H1 (cell line): ENCODE measurements around the gene LRRC4C.

ENCODE experiments used
- BCL11A ChIP-seq, 2 experiments: IDR thresholded peaks; one replicate each; pipeline ENCODE4 v1.6.1; 2011; ENCODE audit warnings: low read depth in 2 of 2, low read length in 2 of 2, mild to moderate bottlenecking in 2 of 2
- CTCF ChIP-seq, 3 experiments: IDR thresholded peaks; 1 replicate in 2 of 3; 2 replicates in 1 of 3; pipeline versions ENCODE4 v1.5.1 to v1.6.1; 2011; ENCODE audit warnings: low read length in 3 of 3, mild to moderate bottlenecking in 3 of 3, inconsistent platforms in 2 of 3, low read depth in 1 of 3, moderate library complexity in 1 of 3; ENCODE audit not compliant: insufficient read depth in 1 of 3; ENCODE audit errors: control extremely low read depth in 1 of 3
- EP300 ChIP-seq, 2 experiments: IDR thresholded peaks; 1 replicate in 1 of 2; 2 replicates in 1 of 2; pipeline ENCODE4 v1.6.1; 2011 to 2012; ENCODE audit warnings: low read depth in 2 of 2, low read length in 2 of 2, mild to moderate bottlenecking in 2 of 2, borderline replicate concordance in 1 of 2, inconsistent platforms in 1 of 2, moderate library complexity in 1 of 2
- EZH2 ChIP-seq: fragments of 200-600 bp; sonication (generic); IDR thresholded peaks from 2 replicates; pipeline ENCODE4 v1.7.1; 2012; ENCODE audit warnings: low read depth, mild to moderate bottlenecking, moderate library complexity, low read length, inconsistent platforms; ENCODE audit not compliant: severe bottlenecking
- JUN ChIP-seq: IDR thresholded peaks from 2 replicates; pipeline ENCODE4 v1.6.1; 2011; ENCODE audit warnings: low read depth, mild to moderate bottlenecking, improper control_type of control experiment, low read length
- POLR2A ChIP-seq, 2 experiments: IDR thresholded peaks; 1 replicate in 1 of 2; 2 replicates in 1 of 2; pipeline ENCODE4 v1.6.1; 2011; ENCODE audit warnings: low read depth in 2 of 2, low read length in 2 of 2, mild to moderate bottlenecking in 2 of 2; ENCODE audit errors: control extremely low read depth in 1 of 2
- RAD21 ChIP-seq, 2 experiments: IDR thresholded peaks in 1 of 2; conservative IDR thresholded peaks in 1 of 2; 2 replicates each; pipeline ENCODE4 v1.6.1; 2011; ENCODE audit warnings: low read depth in 2 of 2, low read length in 2 of 2, improper control_type of control experiment in 1 of 2, inconsistent platforms in 1 of 2, mild to moderate bottlenecking in 1 of 2, moderate library complexity in 1 of 2
- RBBP5 ChIP-seq: IDR thresholded peaks from 2 replicates; pipeline ENCODE4 v1.7.1; 2012; ENCODE audit warnings: low read depth, mild to moderate bottlenecking, inconsistent platforms, low read length, moderate library complexity, borderline replicate concordance
- RFX5 ChIP-seq: IDR thresholded peaks from 2 replicates; pipeline ENCODE4 v1.6.1; 2011; ENCODE audit warnings: low read depth, low read length, improper control_type of control experiment, borderline replicate concordance
- USF2 ChIP-seq: IDR thresholded peaks from 2 replicates; pipeline ENCODE4 v1.6.1; 2011; ENCODE audit warnings: low read length, improper control_type of control experiment

- TF ChIP-seq EZH2 (no peak), EP300 (IDR thresholded peaks at IDR 0.05; ENCODE audit: borderline replicate concordance in 1 of 2, low read depth in 2 of 2, low read length in 2 of 2) (no peak), RBBP5 (no peak), BCL11A (IDR thresholded peaks at IDR 0.05; ENCODE audit: low read depth in 2 of 2, low read length in 2 of 2) (no peak), CTCF (IDR thresholded peaks at IDR 0.05; ENCODE audit: control extremely low read depth in 1 of 3, insufficient read depth in 1 of 3, low read depth in 1 of 3, low read length in 3 of 3) (no peak), USF2 (no peak), JUN (no peak), RAD21 (IDR thresholded peaks at IDR 0.05 in 1 of 2, conservative IDR thresholded peaks at IDR 0.05 in 1 of 2; ENCODE audit: low read depth in 2 of 2, low read length in 2 of 2) (no peak), POLR2A (IDR thresholded peaks at IDR 0.05; ENCODE audit: control extremely low read depth in 1 of 2, low read depth in 2 of 2, low read length in 2 of 2) (no peak), RFX5 (no peak)
Measured at GRCh38 chr11:41081756-41082285, 377.6 kb downstream of the LRRC4C start.
